Measurements from ENCODE around the gene VAV2. TPM values are rescaled to one million over a fixed set of nuclear protein-coding genes. Genes with fewer than 3 reads are reported as not detected.

VAV2 gene
- polyA plus RNA-seq, 5 donors: 30.1 to 40.7 (median 34.2) TPM

- DNase-seq: no peak
Measured at GRCh38 chr9:134028076-134028475, 36.0 kb upstream of the VAV2 start.

GRCh38 chr9:134027561-134027960 lies 35.4 kb upstream of the VAV2 start:
- DNase-seq: no peak

- DNase-seq: no peak
Measured at GRCh38 chr9:134026981-134027380, 34.9 kb upstream of the VAV2 start.

- DNase-seq: no peak
Measured at GRCh38 chr9:134026581-134026980, 34.5 kb upstream of the VAV2 start.

GRCh38 chr9:134025606-134026541 lies 33.8 kb upstream of the VAV2 start:
- peak; percentile 32 to 48 for DNase-seq

- DNase-seq: peak; percentile 95 to 98
Measured at GRCh38 chr9:134024828-134025605, 32.9 kb upstream of the VAV2 start, which contains the start of gene BRD3OS. BRD3OS (plus strand) TSS chr9:134025481; CDS start chr9:134026748, 1,267 bp downstream.

GRCh38 chr9:134024214-134024792 lies 32.2 kb upstream of the VAV2 start:
- DNase-seq: no peak

GRCh38 chr9:134014946-134015345 lies 22.8 kb upstream of the VAV2 start:
- DNase-seq: no peak

- DNase-seq: no peak
Measured at GRCh38 chr9:134011401-134011800, 19.3 kb upstream of the VAV2 start.

GRCh38 chr9:134010310-134011173 lies 18.4 kb upstream of the VAV2 start:
- no peak for DNase-seq

- DNase-seq: no peak
Measured at GRCh38 chr9:134007571-134007970, 15.4 kb upstream of the VAV2 start.

GRCh38 chr9:134007150-134007549 lies 15.0 kb upstream of the VAV2 start:
- no peak for DNase-seq

- DNase-seq: no peak
Measured at GRCh38 chr9:134005381-134005780, 13.3 kb upstream of the VAV2 start.

GRCh38 chr9:134004881-134005280 lies 12.8 kb upstream of the VAV2 start:
- no peak for DNase-seq

- DNase-seq: no peak
Measured at GRCh38 chr9:134004131-134004873, 12.2 kb upstream of the VAV2 start.

GRCh38 chr9:134003237-134003636 lies 11.1 kb upstream of the VAV2 start:
- no peak for DNase-seq

GRCh38 chr9:134002796-134003195 lies 10.7 kb upstream of the VAV2 start:
- no peak for DNase-seq

- no peak for DNase-seq
Measured at GRCh38 chr9:133999851-134000265, 7.7 kb upstream of the VAV2 start.

GRCh38 chr9:133998915-133999595 lies 6.9 kb upstream of the VAV2 start:
- no peak for DNase-seq

- no peak for DNase-seq
Measured at GRCh38 chr9:133997584-133997983, 5.5 kb upstream of the VAV2 start.

Measured in right lung (tissue), 5 donors.